ENCODE measurements around the gene PKLR. TPM values are rescaled to one million over a fixed set of nuclear protein-coding genes. Genes with fewer than 3 reads are reported as not detected.
A peak's percentile ranks its signal among the peaks of the same experiment; 100 is the strongest.

The PKLR gene
- total and polyA plus RNA-seq, 4 donors = 10.4 to 56.1 (median 40.6) TPM

- H3K9ac ChIP-seq (ENCODE audit: low read depth in 1 of 2, low read length in 2 of 2) = no peak overlapping the region
- peak overlapping the region; percentile 48 to 58 for H3K27ac ChIP-seq (ENCODE audit: low read depth in 1 of 2, low read length in 2 of 2)
- WGBS = 8% methylated on average over 28 of the region's 28 CpGs
- H3K4me3 ChIP-seq (ENCODE audit: low read depth in 1 of 3, low read length in 3 of 3) = peak overlapping the region in 1 of 3 donors; percentile 74
- H3K27me3 ChIP-seq (ENCODE audit: control insufficient read depth in 4 of 4, insufficient read depth in 4 of 4, low read length in 3 of 4) = no peaks in the 10 kb centered on the region
- TF ChIP-seq MAX (IDR thresholded peaks at IDR 0.05) (no peak), RAD21 (IDR thresholded peaks at IDR 0.05) (no peak), ATF3 (IDR thresholded peaks at IDR 0.05) (no peak), YY1 (IDR thresholded peaks at IDR 0.05) (no peak), HNF4A (conservative IDR thresholded peaks at IDR 0.05) (no peak), CTCF (IDR thresholded peaks at IDR 0.05; ENCODE audit: low read depth, low read length, missing input control) (no peak), FOXA2 (IDR thresholded peaks at IDR 0.05) (no peak), GABPA (IDR thresholded peaks at IDR 0.05 in 1 of 2, conservative IDR thresholded peaks at IDR 0.05 in 1 of 2) (no peak), RXRA (IDR thresholded peaks at IDR 0.05) (no peak), HNF4G (IDR thresholded peaks at IDR 0.05) (no peak), NR2F2 (IDR thresholded peaks at IDR 0.05) (no peak), REST (IDR thresholded peaks at IDR 0.05) (no peak), EGR1 (IDR thresholded peaks at IDR 0.05; ENCODE audit: low read depth in 2 of 2) (no peak), FOXA1 (IDR thresholded peaks at IDR 0.05) (no peak), JUND (IDR thresholded peaks at IDR 0.05) (no peak), ZBTB33 (IDR thresholded peaks at IDR 0.05) (no peak), TAF1 (conservative IDR thresholded peaks at IDR 0.05) (no peak), SP1 (IDR thresholded peaks at IDR 0.05) (no peak)
- no peak for DNase-seq (ENCODE audit: low spot score)
- peaks cover 0 to 21% (median 15%) of the 10 kb centered on the region in 4 donors for H3K36me3 ChIP-seq (ENCODE audit: control insufficient read depth in 4 of 4, insufficient read depth in 3 of 4, low read depth in 1 of 4, low read length in 3 of 4)
- H3K4me1 ChIP-seq (ENCODE audit: control insufficient read depth in 4 of 4, insufficient read depth in 4 of 4, low read length in 3 of 4) = peaks cover 2 to 35% (median 22%) of the 10 kb centered on the region in 4 donors
- H3K9me3 ChIP-seq (ENCODE audit: control insufficient read depth in 4 of 4, low read length in 3 of 4) = no peaks in the 10 kb centered on the region
Observed at GRCh38 chr1:155322571-155322952, 21.3 kb upstream of the PKLR start.
